ENCODE data around the gene FGR.

DNA sequence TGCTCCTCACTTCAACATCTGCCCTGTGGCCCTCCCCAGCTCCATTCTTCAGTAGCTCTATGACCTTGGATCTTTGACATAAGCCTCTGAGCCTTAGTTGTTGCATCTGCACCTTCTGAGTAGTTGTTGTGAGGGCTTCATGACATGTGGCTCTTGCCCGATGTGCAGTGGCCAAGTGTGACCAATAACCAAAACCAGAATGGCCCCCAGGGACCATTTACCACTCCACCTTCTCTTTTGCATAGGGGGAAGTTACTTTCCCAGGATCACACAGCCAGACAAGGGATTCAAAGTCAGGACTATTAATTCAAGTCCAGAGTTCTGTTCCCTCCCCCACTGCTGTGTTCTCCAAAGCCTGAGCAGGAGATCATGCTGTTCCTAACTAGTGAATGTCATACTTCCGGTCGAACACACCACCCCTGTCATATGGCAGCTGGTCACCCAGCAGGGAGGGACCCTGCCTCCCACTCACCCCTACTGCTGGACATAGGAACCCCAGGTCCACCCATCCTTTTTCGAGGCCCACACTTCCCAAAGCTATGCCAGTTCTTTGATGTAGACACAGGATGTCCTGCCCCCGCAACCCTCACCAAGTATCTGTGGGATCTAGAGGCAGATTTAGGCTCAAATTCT lies 4.0 kb downstream of the FGR start:
- TF ChIP-seq, protein P1, sequence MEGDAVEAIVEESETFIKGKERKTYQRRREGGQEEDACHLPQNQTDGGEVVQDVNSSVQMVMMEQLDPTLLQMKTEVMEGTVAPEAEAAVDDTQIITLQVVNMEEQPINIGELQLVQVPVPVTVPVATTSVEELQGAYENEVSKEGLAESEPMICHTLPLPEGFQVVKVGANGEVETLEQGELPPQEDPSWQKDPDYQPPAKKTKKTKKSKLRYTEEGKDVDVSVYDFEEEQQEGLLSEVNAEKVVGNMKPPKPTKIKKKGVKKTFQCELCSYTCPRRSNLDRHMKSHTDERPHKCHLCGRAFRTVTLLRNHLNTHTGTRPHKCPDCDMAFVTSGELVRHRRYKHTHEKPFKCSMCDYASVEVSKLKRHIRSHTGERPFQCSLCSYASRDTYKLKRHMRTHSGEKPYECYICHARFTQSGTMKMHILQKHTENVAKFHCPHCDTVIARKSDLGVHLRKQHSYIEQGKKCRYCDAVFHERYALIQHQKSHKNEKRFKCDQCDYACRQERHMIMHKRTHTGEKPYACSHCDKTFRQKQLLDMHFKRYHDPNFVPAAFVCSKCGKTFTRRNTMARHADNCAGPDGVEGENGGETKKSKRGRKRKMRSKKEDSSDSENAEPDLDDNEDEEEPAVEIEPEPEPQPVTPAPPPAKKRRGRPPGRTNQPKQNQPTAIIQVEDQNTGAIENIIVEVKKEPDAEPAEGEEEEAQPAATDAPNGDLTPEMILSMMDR (IDR thresholded peaks at IDR 0.05), result no peak
- TF ChIP-seq POLR2A (IDR thresholded peaks at IDR 0.05), result no peak

All from heart left ventricle (tissue), 13 donors.